HG02763 (cell line): ENCODE measurements around the gene VPS52.
"Not testable (repeated sequence)": the region's sequence is repeated elsewhere in the genome, so short reads cannot be mapped to it uniquely, and the experiment has no call there.

ENCODE experiments used
- ATAC-seq: cut with Tn5 transposase; IDR thresholded peaks from one replicate; pipeline ENCODE4 v1.9.1; 2021; ENCODE audit warnings: mild to moderate bottlenecking, moderate library complexity; ENCODE audit not compliant: unreplicated experiment

VPS52 gene

DNA sequence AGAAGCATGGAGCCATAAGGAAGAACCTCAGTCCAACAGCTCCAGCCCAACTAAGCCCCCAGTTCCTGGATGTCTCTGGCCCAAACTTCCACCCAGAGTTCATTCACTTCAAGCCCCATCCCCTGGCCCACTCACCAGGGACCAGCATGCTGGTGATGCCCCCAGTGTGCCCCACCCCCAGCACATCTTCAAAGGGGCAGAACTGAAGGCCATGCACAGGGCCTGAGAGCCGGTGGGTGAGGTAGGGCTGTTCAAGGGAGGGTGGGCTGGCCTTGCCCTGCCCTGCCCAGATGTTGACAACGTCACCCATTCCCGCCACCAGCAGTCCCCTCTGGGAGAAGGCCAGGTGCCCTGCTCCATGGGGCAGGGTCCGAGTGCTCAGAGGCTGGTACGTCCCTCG lies 8.9 kb upstream of the VPS52 start:
- ATAC-seq = no peak

- no peak for ATAC-seq
Measured at GRCh38 chr6:33279971-33280511, 8.4 kb upstream of the VPS52 start.

DNA sequence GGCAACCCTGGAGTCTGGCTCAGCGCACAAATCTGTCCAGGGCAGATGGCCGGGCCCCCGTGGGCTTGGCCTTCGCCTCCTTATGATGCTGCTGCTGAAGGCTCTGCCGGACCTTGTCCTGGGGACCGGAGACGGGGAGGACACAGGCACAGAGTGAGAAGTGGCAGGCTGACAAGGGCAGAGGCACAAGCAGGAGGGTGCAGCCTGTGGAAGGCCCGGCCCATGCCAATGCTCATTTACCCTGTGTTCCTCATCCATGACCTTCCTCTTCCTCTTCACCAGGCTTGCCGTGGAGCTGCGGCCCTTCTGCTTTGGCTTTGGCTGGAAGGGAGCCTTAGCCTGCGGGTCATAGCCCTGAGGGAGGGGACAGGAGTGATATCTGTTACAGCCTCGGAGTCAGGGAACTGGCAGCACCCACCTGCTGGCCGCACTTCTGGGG lies 7.6 kb upstream of the VPS52 start:
- no peak for ATAC-seq

DNA sequence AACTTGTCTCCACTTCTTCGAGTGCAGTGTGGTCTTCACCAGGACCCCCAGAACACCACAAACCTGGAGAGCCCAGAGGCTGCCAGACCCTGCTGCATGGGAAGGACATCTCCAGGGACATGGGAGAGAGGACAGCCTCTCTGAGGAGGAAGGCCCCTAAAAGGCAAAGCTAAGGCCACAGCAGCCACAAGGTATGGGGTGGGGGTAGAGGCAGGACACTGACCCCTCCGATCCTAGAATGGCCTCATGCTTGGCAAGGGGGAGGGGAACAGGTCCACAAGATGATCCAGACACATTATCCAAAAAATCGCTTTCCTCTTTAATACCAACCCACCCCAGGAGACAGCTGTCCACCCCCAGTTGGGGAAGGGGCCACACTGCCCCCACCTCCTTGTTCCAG lies 7.1 kb upstream of the VPS52 start:
- ATAC-seq = no peak

- no peak for ATAC-seq
Measured at GRCh38 chr6:33278392-33278741, 6.7 kb upstream of the VPS52 start.

DNA sequence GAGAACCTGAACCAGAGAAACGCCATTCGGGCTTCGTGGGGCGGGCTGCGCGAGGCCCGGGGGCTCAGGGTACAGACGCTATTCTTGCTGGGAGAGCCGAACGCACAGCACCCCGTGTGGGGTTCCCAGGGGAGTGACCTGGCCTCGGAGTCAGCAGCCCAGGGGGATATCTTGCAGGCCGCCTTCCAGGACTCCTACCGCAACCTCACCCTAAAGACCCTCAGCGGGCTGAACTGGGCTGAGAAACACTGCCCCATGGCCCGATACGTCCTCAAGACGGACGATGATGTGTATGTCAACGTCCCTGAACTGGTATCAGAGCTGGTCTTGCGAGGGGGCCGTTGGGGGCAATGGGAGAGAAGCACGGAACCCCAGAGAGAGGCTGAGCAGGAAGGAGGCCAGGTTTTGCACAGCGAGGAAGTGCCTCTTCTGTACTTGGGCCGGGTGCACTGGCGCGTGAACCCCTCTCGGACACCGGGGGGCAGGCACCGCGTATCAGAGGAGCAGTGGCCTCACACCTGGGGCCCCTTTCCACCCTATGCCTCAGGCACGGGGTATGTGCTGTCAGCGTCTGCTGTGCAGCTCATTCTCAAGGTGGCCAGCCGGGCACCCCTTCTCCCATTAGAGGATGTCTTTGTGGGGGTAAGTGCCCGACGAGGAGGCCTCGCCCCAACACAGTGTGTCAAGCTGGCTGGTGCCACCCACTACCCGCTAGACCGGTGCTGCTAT lies 6.2 kb upstream of the VPS52 start:
- no peak for ATAC-seq

GRCh38 chr6:33276864-33277662 lies 5.4 kb upstream of the VPS52 start, which contains the start of gene B3GALT4:
Gene B3GALT4 (plus strand): TSS chr6:33277123. CDS start chr6:33277420, 297 bp downstream.
- peak; percentile 49 for ATAC-seq

DNA sequence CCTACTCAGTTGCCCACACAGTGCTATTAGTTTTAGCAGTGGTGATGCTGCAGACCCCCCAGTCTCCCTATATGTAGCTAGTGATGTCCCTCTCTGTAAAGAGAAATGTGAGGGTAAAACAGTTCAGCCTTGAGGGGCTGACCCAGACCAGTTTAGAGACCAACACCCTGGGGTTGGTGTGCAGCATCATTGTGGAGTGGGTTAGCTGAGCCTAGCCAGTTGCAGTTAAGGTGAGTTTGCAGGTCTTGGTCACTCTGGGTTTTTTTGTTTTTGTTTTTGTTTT lies 4.8 kb upstream of the VPS52 start:
- ATAC-seq = no peak

- not testable (repeated sequence) for ATAC-seq
Measured at GRCh38 chr6:33275795-33276580, 4.3 kb upstream of the VPS52 start.

- no peak for ATAC-seq
Measured at GRCh38 chr6:33273924-33274902, 2.5 kb upstream of the VPS52 start.

DNA sequence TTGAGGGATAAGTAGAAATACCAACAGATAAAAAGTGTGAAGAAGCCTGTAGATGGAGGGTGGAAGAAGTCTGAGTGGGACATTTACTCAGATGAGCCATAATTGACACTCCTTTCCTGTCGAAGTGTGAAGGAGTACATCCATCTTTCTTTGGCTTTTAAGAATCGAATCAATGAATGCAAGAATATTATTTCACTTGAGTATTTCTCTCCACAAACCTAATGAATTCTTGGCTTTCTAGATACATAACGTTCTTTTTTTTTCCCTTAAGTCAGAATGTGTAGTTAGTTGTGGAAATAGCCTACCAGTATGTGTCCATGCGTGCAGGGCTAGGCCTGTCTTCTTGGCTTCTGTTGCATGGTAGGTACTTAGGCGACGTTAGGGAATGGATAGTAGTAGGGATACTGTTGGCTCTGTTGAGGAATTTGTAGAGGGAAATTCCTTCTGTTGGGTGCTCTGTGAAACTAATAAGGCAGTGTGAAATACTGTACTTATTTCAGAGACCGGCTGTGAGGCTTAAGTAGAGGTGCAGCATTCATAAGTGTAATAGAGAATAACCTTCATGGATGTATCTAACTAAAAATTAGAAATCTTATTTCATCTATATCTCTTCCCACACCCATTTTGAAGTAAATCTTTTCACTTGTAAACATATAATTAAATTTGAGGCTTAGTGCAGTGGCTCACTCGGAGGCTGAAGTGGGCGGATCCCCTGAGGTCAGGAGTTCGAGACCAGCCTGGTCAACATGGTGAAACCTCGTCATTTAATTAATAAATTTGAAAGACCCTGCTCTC lies 1.6 kb upstream of the VPS52 start:
- ATAC-seq = no peak

DNA sequence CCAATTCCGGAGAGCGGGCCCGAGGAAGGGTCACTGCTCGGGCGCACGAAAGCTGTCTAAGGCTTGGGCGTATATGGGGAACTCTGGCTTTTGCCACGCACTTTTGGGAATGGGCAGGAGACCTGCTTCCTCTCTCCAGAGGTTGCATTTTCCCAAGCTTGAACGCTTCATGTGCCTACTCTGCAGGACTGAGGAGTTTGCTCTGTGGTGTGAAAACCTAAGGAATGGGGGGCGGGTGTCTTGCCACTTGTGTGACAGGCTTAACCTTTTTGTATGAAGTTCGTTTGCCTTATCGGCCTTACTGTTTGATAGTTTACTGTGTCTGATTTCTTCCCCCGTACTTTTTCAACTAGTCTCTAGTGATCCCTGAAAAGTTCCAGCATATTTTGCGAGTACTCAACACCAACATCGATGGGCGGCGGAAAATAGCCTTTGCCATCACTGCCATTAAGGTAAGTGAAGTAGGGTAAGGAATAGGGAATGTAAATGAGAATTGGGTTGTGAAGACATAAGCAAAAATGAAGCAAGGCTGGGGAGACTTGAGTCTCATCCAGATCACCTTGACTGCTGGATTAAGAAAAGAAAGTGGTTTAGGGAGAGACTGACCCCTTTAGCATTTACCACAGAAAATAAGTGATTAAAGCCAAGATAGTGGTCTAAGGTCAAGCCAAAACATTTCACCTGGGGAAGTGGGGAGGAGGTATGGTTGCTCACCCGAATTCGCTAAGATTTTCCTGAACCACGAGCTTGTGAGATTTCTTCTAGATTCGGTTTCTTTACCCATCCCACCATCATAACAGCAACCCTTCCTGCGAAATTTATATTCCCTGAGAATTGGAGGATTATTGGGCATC lies 826 bp upstream of the VPS52 start:
- peak; percentile 28 for ATAC-seq

DNA sequence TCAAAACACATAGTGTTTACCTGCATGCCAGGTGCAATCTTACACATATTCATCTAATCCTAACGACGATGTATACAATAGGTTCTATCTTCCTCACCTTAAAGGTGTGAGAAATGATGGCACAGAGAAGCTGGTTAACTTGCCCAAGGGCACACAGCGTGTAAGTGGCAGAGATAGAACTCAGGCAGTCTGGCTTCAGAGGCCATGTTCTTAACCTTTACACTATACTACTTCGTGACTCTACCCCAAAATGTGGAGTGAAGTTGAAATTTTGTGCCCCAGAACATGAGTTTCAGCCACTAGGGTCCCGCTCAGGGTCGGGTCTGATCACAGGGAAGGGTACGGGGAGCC lies 584 bp downstream of the VPS52 start:
- no peak for ATAC-seq

- no peak for ATAC-seq
Measured at GRCh38 chr6:33264015-33264414, 7.7 kb downstream of the VPS52 start.

DNA sequence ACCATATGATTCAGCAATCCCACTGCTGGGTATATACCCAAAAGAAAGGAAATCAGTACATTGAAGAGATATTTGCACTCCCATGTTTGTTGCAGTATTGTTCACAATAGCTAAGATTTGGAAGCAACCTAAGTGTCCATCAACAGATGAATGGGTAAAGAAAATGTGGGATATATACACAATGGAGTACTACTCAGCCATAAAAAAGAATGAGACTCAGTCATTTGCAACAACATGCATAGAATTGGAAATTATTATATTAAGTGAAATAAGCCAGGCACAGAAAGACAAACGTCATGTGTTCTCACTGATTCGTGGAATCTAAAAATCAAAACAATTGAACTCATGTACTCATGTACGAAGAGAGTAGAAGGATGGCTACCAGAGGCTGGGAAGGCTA lies 9.2 kb downstream of the VPS52 start:
- ATAC-seq = not testable (repeated sequence)

- ATAC-seq = no peak
Measured at GRCh38 chr6:33259032-33259431, 12.6 kb downstream of the VPS52 start.

DNA sequence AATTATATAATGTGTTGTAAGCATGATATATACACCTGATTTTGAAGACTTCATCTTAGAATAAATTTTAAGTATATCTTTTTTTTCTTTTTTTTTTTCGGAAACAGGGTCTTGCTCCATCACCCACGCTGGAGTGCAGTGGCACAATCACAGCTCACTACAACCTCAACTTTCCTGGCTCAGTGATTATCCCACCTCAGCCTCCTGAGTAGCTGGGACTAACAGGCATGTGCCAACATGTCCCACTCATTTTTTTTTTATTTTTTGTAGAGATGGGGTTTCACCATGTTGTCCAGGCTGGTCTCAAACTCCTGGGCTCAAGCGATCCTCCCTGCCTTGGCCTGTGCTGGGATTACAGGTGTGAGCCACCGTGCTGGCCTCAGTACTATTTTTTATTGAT lies 17.1 kb downstream of the VPS52 start:
- no peak for ATAC-seq

DNA sequence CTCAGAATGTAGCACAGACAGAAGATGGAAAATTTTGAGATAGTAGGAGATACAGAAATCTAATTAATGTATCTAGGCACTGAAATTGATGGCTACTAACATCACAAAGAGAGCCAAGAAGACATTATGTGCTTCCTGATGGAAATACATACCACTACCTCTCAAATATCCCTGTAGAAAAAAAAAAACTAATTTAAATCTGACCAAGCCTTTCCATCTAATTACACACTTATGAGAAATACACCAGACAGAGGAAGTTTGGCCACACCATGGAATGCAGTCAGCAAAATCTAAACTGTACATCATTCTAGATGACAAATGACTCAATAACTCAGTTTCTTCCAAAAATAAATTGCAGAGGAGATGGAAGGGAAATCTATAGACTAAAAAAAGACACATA lies 18.9 kb downstream of the VPS52 start:
- ATAC-seq = no peak
